Stimulated activated CD4-positive, alpha-beta T cell treated with anti-CD3 and anti-CD28 coated beads, Interleukin-15, amount 100 ng/mL, for 48 hours (primary cell): ENCODE results near the gene AADACL2.
"Not testable (repeated sequence)": the region's sequence is repeated elsewhere in the genome, so short reads cannot be mapped to it uniquely, and the experiment has no call there.

Experiments
- DNase-seq, 2 donors: peaks; one replicate each; pipeline ENCODE4 v3.0.0-alpha.2; 2020; ENCODE audit warnings: low read depth in 2 of 2

AADACL2 gene

GRCh38 chr3:151765685-151766084 lies 32.0 kb downstream of the AADACL2 start:
- no peak for DNase-seq

GRCh38 chr3:151766454-151766853 lies 32.7 kb downstream of the AADACL2 start:
- DNase-seq, result no peak

GRCh38 chr3:151768393-151768930 lies 34.7 kb downstream of the AADACL2 start:
- DNase-seq, result no peak

GRCh38 chr3:151769175-151769574 lies 35.4 kb downstream of the AADACL2 start:
- DNase-seq, result no peak

GRCh38 chr3:151770956-151771355 lies 37.2 kb downstream of the AADACL2 start:
- DNase-seq, result no peak

- no peak for DNase-seq
These were observed 39.2 kb downstream of the AADACL2 start for GRCh38 chr3:151772825-151773480.

- no peak for DNase-seq
These were observed 40.5 kb downstream of the AADACL2 start for GRCh38 chr3:151774235-151774634.

GRCh38 chr3:151774910-151775309 lies 41.2 kb downstream of the AADACL2 start:
- DNase-seq, result no peak

GRCh38 chr3:151775314-151776258 lies 41.9 kb downstream of the AADACL2 start:
- no peak for DNase-seq

GRCh38 chr3:151776259-151776740 lies 42.6 kb downstream of the AADACL2 start:
- no peak for DNase-seq

GRCh38 chr3:151777880-151778279 lies 44.2 kb downstream of the AADACL2 start:
- DNase-seq, result no peak

- no peak for DNase-seq
These were observed 53.9 kb downstream of the AADACL2 start for GRCh38 chr3:151787626-151788025.

GRCh38 chr3:151788401-151788800 lies 54.7 kb downstream of the AADACL2 start:
- DNase-seq, result no peak

- DNase-seq, result no peak
These were observed 56.2 kb downstream of the AADACL2 start for GRCh38 chr3:151789853-151790463.

- not testable (repeated sequence) for DNase-seq
These were observed 57.0 kb downstream of the AADACL2 start for GRCh38 chr3:151790763-151791162.

- DNase-seq, result no peak
These were observed 58.7 kb downstream of the AADACL2 start for GRCh38 chr3:151792411-151792810.

- no peak for DNase-seq
These were observed 59.9 kb downstream of the AADACL2 start for GRCh38 chr3:151793636-151794035.

- no peak for DNase-seq
These were observed 60.4 kb downstream of the AADACL2 start for GRCh38 chr3:151794080-151794479.

- DNase-seq, result no peak
These were observed 61.5 kb downstream of the AADACL2 start for GRCh38 chr3:151795276-151795675.

GRCh38 chr3:151796105-151796680 lies 62.5 kb downstream of the AADACL2 start:
- no peak for DNase-seq

GRCh38 chr3:151798466-151798865 lies 64.7 kb downstream of the AADACL2 start:
- no peak for DNase-seq

- no peak for DNase-seq
These were observed 66.7 kb downstream of the AADACL2 start for GRCh38 chr3:151800431-151800830.
